Chondrocyte (in vitro differentiated cells): ENCODE data around the gene KLHL40. TPM values are rescaled to one million over a fixed set of nuclear protein-coding genes. Genes with fewer than 3 reads are reported as not detected.

ENCODE experiments used
- DNase-seq: peaks from one replicate; pipeline ENCODE4 v3.0.0; 2021; ENCODE audit warnings: mixed read lengths, low spot score
- H3K27ac Mint-ChIP-seq: one replicate; pipeline ENCODE4 v1.8.0; 2021; ENCODE audit warnings: mild to moderate bottlenecking, moderate library complexity, mixed read lengths; ENCODE audit not compliant: unreplicated experiment
- H3K27me3 Mint-ChIP-seq: 2 replicates; pipeline ENCODE4 v1.8.0; 2021; ENCODE audit warnings: low read depth, mixed read lengths
- H3K36me3 Mint-ChIP-seq: 2 replicates; pipeline ENCODE4 v1.8.0; 2021; ENCODE audit warnings: low read depth, mixed read lengths
- H3K4me1 Mint-ChIP-seq: 2 replicates; pipeline ENCODE4 v1.8.0; 2021; ENCODE audit warnings: low read depth, mild to moderate bottlenecking, mixed read lengths
- H3K4me3 Mint-ChIP-seq: one replicate; pipeline ENCODE4 v1.8.0; 2021; ENCODE audit warnings: mild to moderate bottlenecking, moderate library complexity, mixed read lengths; ENCODE audit not compliant: unreplicated experiment
- H3K9me3 Mint-ChIP-seq: 2 replicates; pipeline ENCODE4 v1.8.0; 2021; ENCODE audit warnings: low read depth, mixed read lengths
- CTCF ChIP-seq: fragments of 200-600 bp; sonication (generic); IDR thresholded peaks from 2 replicates; pipeline ENCODE4 v1.5.0; 2021; ENCODE audit warnings: antibody characterized with exemption, mild to moderate bottlenecking, moderate library complexity
- total RNA-seq: library from RNA; stranded (reverse); gene quantifications from 3 replicates; pipeline ENCODE4 v1.2.1, GENCODE V29; 2021

The KLHL40 gene
- total RNA-seq, 1 donor from 2014 or later: not detected

GRCh38 chr3:42704136-42704841 is 19.0 kb downstream of the KLHL40 start:
- Mint-ChIP-seq H3K27me3 (peaks cover 15% of the 10 kb centered on the region), H3K4me1 (peaks cover 4% of the 10 kb centered on the region), H3K4me3 (no peak overlapping the region), H3K9me3 (no peaks in the 10 kb centered on the region), H3K27ac (no peak overlapping the region), H3K36me3 (no peaks in the 10 kb centered on the region)
- DNase-seq: no peak
- no peak for TF ChIP-seq CTCF

- H3K4me3 Mint-ChIP-seq: no peak overlapping the region
- no peak overlapping the region for H3K27ac Mint-ChIP-seq
- peak; percentile 69 for DNase-seq
- H3K36me3 Mint-ChIP-seq: no peaks in the 10 kb centered on the region
- H3K4me1 Mint-ChIP-seq: peaks cover 4% of the 10 kb centered on the region
- no peak for TF ChIP-seq CTCF
- no peaks in the 10 kb centered on the region for H3K9me3 Mint-ChIP-seq
- H3K27me3 Mint-ChIP-seq: peaks cover 15% of the 10 kb centered on the region
Measured at GRCh38 chr3:42705058-42705767, 19.9 kb downstream of the KLHL40 start.

DNA sequence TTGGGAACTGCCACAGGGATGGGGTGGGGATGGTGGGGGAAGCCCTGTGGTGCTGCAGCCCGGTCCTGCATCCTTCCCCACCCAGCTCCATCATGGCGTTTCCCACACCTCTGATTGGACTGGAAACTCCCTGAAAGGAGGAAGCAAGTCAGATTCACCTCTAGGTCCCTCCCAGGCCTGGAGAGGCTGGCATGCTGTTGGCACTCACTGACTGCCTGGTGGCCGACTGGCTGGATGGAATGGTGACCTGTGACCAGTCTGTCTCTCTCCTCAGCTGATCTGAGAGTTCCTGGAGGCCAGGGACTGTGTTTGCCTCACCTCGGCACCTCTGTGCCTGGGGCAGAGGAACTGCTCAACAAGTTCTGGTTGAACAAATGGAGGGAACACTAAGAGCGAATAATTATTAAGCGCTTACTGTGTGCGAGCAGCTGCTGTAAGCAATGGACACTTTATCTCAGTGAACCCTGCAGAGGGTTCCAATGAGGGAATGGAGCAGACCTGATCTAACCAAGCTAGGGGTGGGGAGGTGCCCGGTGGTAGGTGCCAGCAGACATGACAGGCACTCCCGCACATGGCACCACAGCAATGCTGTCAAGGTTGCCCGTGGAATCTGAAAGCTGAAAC is 20.7 kb downstream of the KLHL40 start:
- TF ChIP-seq CTCF: no peak
- no peak overlapping the region for H3K27ac Mint-ChIP-seq
- no peaks in the 10 kb centered on the region for H3K9me3 Mint-ChIP-seq
- H3K27me3 Mint-ChIP-seq: peaks cover 13% of the 10 kb centered on the region
- H3K36me3 Mint-ChIP-seq: no peaks in the 10 kb centered on the region
- H3K4me3 Mint-ChIP-seq: no peak overlapping the region
- DNase-seq: peak; percentile 41
- peaks cover 4% of the 10 kb centered on the region for H3K4me1 Mint-ChIP-seq

- Mint-ChIP-seq H3K4me1 (no peaks in the 10 kb centered on the region), H3K27me3 (peaks cover 16% of the 10 kb centered on the region), H3K9me3 (no peaks in the 10 kb centered on the region), H3K27ac (no peak overlapping the region), H3K4me3 (no peak overlapping the region), H3K36me3 (no peaks in the 10 kb centered on the region)
- no peak for TF ChIP-seq CTCF
- peak; percentile 20 for DNase-seq
Measured at GRCh38 chr3:42706721-42707619, 21.6 kb downstream of the KLHL40 start.
